ENCODE measurements around the gene PFDN6.
"Not testable (repeated sequence)": the region's sequence is repeated elsewhere in the genome, so short reads cannot be mapped to it uniquely, and the experiment has no call there.

Gene PFDN6

DNA sequence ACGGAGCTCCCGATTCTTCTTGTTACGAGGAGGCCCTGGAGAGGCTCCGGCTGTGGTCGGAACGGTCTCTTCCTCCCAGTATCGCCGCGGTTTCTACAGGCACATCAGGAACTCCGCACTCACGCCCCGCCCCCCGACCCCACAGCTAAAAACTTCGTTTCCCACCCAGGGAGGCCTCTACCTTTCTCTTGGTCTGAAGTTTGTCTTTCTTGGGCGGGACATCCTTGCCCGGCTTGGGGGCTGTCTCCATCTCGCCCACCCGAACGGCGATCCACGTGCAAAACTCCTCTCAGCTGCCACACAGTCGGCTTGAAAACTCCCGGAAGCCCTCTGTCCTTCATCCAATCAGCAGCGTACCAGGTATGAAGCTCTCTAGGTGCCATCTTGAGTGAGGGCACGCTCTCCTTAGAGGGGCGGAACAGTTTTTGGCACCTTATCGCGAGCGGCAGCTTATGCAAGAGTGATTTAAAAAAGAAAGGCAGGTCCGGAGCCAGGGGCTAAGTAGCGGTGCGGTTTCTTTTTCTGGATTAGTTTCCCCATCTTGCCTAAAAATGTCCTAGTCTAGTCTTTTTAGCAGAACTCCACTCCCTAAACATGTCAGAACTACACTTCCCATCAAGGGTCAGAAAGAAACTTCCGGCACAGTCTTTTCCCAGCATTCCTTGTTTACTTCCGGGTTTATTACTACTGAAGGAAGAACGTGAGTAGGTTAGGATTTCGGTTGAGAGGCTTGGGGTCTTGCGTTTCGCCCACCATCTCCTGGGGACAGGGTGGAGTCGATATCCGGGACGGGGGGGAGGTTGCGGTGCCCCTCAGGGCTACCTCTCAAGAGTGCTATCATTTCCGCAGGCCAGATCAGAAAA lies at the start of gene PFDN6, which contains the start of gene WDR46:
PFDN6 (plus strand) TSS at position 681 of the 863 bp plus-strand sequence. CDS start 256 bp downstream, outside the sequence.
WDR46 (minus strand) TSS at position 319 of the 863 bp plus-strand sequence; CDS start at position 250, 69 bp downstream.
- peak; percentile 87 for DNase-seq (ENCODE audit: low spot score)

DNA sequence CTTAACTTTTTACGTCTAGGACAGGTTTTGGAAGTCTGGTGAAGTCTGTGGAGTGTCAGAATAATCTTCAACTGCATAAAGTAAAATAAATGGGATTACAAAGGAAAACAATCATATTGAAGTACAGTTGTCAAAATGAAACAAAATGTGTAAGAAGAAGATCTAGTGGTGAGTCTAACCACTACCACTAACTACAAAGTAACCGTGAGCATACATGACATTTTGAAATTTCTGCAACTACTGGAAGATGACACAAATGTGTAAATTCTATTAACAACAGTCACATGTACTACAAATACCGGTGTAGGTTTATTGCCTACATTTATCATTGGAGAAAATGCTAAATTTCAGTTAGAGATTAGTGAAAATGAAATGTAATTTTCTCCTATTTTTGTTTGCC lies 47.4 kb upstream of the PFDN6 start:
- DNase-seq (ENCODE audit: low spot score): no peak

DNA sequence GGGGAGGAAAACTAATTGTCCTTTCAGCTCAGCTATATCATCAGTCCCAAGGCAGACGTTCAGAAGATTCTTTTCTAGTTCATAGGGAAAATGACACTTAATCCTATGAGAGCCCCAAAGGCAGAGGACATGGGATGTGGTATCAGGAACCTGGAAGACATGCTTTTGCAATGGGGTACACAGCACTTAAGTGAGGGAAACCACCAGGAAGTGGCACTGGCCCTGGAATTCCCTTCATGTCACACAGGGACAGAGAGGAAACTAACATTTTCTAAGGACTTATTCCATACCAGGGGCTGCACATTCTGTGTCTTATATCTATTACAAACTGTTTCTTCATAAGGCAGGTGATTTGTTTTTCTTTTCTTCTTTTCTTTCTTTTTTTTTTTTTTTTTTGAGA lies 45.9 kb upstream of the PFDN6 start:
- DNase-seq (ENCODE audit: low spot score): no peak

DNA sequence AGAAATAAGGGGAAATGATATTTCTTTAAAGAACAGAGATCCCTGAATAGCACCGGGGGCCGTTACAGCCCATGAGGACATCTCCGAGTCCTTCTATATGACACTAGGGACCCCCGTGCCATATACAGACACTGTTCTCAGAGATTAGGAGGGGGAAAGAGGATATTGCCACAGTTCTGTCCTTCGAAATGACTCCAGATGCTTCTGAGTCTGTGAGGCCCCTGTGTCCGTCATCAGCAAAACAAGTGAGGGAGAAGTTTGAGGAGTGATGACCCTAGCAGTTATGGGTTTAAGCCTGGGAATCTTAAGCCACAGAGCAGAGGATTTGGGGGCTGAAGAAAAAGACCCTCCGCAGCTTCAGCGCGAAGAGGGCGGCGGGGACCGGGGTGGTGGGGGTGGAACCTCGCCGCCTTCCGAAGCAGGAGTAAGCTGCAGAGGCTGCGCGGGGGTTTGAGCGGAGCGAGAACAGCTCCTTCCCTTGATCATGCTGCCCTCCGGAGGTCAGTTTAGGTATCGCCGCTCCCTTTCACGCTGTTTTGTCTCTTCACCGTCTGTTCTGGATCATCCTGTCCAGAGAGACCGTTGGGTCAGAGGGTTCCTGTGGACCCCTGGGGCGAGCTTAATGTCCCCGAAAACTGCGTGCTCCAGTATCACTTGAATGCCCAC lies 41.3 kb upstream of the PFDN6 start:
- peak; percentile 29 for DNase-seq (ENCODE audit: low spot score)

DNA sequence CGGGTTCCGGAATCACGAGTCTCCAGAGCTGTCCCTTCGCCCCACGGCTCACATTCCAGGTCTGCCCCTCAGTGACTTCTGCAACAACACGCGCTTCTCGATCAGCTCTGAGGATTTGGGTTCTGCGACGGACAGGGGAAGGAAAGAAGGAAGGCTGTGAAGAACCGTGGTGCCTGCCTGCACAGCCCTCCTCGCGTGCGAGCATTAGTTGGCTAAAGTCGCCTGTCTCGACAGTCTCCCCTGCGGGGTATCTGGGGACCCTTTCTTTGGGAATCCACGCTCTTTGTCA lies 40.8 kb upstream of the PFDN6 start:
- DNase-seq (ENCODE audit: low spot score): no peak

DNA sequence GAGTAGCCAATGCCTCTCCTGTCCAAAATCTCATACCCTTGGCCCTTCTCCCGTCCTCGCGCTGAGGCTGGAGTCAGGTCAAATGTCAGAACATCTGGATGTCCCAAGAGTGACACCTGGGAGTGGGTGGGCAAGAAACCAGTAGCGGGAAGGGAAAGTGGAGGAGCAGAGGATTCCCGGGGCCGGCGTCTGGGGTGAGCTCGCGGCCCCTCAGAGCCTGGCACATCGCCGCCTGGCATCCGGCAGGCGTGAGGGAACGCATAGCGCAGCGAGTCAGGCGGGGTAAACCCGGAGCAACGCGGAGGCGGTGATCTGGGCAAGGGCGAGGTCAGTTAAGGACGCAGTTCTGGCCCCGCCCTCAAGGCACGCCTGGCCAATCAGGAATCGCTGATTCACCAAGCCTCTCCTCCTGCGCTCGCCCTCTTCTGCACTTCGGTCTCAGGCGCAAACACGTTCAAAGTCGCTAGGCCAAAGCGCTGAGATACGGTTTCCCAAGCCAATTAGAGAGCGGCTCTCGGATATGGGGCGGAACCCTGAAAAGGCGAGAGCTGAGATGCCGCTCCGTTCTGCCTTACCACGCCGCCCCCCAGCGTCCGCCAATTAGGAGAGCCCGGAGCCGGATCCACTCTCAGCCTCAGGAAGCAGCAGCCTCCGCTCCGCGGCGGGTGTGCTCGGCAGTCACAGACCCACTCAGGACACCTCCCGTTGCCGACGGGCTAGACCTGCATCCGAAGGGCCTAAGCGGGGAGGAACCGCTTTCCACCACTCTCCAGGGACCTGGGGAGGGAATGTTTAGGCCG lies 40.3 kb upstream of the PFDN6 start:
- peak; percentile 59 for DNase-seq (ENCODE audit: low spot score)

DNA sequence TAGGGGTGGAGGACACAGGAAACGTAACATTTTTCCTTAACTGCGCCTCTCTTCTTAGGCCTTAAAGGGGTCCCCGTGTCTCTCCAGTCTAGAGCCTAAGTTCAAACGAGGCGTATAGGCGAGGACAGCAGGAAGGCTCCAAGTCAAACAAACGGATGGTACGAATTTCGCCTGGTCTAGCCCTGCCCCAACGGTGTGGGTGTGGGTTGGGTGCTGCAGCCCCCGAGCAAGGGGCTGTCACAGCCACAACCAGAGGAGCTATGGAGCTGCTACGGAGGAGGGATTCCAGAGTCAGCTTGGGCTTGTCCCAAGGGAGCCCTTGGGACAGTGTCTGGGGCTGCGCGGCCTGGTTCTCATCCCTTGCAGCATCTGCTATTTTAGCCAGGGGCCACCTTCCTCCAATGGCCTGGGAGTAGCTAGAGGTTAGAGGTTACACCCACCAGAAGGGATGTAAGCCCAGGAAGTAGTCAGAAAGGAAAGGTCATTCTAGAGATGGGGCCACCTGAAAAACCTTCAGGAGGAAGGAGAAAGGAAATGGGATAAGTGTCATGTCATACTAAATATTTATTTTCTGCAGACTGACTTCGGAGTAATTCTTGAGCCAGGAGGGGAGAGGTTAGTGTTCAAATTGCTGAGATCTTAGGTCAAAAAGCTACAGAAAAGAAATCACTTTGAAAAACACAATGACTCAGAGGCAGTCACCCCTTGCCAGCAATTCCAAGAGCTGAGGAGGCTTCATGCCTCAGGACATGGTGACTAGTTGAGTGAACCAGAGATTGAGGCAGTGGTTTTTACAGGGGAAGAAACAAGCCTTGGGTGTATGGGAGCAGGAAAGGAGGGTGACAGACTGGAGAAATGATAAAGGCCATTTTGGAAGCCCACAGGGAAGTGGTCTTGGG lies 39.4 kb upstream of the PFDN6 start:
- no peak for DNase-seq (ENCODE audit: low spot score)

DNA sequence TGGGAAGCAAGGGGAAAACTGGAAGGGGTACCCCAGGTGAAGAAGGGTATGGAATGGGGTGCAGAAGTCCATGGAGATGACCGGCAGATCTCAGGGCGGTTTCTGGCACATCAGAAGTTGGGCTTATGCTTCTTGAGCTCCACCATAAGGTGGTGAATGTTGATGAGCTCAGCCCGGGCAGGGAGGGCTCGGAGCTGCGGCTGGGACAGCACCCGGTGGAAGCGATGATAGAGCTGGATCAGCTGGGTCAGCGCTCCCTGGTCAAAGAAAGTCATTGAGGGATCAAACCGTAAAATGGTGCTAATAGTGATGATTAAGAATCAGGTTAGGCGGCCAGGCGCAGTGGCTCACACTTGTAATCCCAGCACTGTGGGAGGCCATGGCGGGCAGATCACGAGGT lies 38.7 kb upstream of the PFDN6 start:
- DNase-seq (ENCODE audit: low spot score): no peak

DNA sequence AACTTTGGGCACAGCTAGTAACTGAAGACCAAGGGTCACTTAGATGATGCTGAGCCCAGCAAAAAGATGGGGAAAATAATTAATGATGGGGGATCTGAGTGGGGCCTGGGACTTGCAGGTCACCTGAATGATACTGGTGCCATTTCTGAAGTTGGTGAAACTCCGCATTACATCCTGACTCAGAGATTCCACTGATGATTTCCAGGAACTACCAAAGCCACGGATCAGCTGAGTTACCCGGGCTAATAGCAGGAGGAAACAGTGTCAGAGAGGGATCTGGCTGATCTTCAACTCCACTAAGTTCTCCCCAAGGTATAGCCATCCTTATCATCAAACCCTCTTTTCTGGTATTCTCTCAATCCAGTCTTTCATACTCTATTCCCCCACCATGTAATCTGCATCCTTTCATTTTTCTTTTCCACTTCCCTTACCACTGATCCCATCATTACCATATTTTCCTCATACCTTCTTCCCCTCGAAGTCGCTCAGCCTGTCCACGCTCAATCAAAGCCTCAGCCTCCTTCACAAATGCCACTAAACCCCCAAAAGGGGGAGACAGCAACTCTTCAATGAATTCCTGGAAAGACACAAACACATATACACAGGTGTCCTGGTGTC lies 37.9 kb upstream of the PFDN6 start:
- no peak for DNase-seq (ENCODE audit: low spot score)

GRCh38 chr6:33252759-33253158 lies 36.6 kb upstream of the PFDN6 start:
- no peak for DNase-seq (ENCODE audit: low spot score)

- no peak for DNase-seq (ENCODE audit: low spot score)
Observed at GRCh38 chr6:33254591-33254990, 34.8 kb upstream of the PFDN6 start.

DNA sequence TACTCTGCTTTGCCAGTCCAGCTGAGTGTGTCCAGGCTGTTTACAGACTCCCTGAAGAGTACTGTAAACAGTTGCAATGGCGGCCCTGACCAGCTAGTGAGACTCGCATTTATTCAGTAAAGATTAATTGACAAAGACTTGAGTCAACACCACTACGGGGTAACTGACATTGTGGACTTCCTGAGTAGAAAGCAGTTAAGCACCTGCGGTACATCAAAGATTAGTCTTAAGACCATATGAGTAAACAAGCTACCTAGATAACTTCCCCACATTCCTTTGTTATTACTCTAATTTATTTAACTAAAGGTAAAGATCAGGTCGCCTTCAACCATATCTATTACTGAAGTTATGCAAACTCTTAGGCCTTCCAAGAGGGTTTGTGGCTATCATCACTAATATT lies 30.4 kb upstream of the PFDN6 start:
- DNase-seq (ENCODE audit: low spot score): no peak

DNA sequence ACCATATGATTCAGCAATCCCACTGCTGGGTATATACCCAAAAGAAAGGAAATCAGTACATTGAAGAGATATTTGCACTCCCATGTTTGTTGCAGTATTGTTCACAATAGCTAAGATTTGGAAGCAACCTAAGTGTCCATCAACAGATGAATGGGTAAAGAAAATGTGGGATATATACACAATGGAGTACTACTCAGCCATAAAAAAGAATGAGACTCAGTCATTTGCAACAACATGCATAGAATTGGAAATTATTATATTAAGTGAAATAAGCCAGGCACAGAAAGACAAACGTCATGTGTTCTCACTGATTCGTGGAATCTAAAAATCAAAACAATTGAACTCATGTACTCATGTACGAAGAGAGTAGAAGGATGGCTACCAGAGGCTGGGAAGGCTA lies 26.9 kb upstream of the PFDN6 start:
- not testable (repeated sequence) for DNase-seq (ENCODE audit: low spot score)

DNA sequence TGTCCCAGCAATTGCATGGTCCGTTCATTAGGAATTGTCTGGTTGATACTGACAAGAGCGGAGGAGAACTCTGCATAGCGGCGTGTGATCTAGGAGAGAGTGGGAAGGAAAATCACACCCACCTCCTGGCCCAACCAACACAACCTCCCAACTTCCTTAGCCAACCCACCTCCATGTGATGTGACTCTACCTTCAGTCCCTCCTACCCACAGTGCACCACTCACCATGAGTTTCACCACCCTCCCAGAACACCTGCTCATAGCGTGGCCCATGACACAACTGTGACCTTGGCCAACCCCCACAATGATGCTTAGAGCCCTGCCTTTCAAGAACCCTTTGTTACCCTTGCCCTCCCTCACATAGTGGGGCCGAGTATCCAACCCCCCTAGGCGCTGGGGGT lies 25.4 kb upstream of the PFDN6 start:
- no peak for DNase-seq (ENCODE audit: low spot score)

DNA sequence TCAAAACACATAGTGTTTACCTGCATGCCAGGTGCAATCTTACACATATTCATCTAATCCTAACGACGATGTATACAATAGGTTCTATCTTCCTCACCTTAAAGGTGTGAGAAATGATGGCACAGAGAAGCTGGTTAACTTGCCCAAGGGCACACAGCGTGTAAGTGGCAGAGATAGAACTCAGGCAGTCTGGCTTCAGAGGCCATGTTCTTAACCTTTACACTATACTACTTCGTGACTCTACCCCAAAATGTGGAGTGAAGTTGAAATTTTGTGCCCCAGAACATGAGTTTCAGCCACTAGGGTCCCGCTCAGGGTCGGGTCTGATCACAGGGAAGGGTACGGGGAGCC lies 18.3 kb upstream of the PFDN6 start:
- DNase-seq (ENCODE audit: low spot score): no peak

GRCh38 chr6:33271468-33272274 lies 17.7 kb upstream of the PFDN6 start, which contains the start of the genes RPS18 and VPS52:
RPS18 (plus strand) TSS chr6:33272075; CDS start chr6:33272120, 45 bp downstream.
VPS52 (minus strand) TSS chr6:33271876; CDS start chr6:33271675, 201 bp downstream.
- DNase-seq (ENCODE audit: low spot score): peak; percentile 75

- DNase-seq (ENCODE audit: low spot score): no peak
Observed at GRCh38 chr6:33272275-33273128, 16.9 kb upstream of the PFDN6 start.

- DNase-seq (ENCODE audit: low spot score): no peak
Observed at GRCh38 chr6:33273129-33273923, 16.1 kb upstream of the PFDN6 start.

All from HuH-7.5 (cell line).